ENCODE results near the gene SOX6. TPM values are rescaled to one million over a fixed set of nuclear protein-coding genes. Genes with fewer than 3 reads are reported as not detected.

SOX6 gene
- total RNA-seq, 6 experiments from 2014 or later = 3.3 to 16.1 (median 7.8) TPM

- H3K27ac ChIP-seq = no peak overlapping the region
- ATAC-seq = no peak
These were observed 411.9 kb downstream of the SOX6 start for GRCh38 chr11:15944460-15944859.

GRCh38 chr11:15943418-15944197, 412.7 kb downstream of the SOX6 start:
- no peaks in the 10 kb centered on the region for H3K36me3 ChIP-seq
- WGBS (ENCODE audit: insufficient coverage, low coverage, low lambda C conversion rate, missing lambda C conversion rate) = 90% methylated on average over 3 of the region's 7 CpGs
- H3K9me3 ChIP-seq = no peaks in the 10 kb centered on the region
- intact Hi-C loops (cut with DNase I) = no loop called here
- H3K27ac ChIP-seq = no peak overlapping the region
- TF ChIP-seq, protein P1, sequence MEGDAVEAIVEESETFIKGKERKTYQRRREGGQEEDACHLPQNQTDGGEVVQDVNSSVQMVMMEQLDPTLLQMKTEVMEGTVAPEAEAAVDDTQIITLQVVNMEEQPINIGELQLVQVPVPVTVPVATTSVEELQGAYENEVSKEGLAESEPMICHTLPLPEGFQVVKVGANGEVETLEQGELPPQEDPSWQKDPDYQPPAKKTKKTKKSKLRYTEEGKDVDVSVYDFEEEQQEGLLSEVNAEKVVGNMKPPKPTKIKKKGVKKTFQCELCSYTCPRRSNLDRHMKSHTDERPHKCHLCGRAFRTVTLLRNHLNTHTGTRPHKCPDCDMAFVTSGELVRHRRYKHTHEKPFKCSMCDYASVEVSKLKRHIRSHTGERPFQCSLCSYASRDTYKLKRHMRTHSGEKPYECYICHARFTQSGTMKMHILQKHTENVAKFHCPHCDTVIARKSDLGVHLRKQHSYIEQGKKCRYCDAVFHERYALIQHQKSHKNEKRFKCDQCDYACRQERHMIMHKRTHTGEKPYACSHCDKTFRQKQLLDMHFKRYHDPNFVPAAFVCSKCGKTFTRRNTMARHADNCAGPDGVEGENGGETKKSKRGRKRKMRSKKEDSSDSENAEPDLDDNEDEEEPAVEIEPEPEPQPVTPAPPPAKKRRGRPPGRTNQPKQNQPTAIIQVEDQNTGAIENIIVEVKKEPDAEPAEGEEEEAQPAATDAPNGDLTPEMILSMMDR (IDR thresholded peaks at IDR 0.05) = no peak
- TF ChIP-seq POLR2A (IDR thresholded peaks at IDR 0.05) = no peak
- no peaks in the 10 kb centered on the region for H3K27me3 ChIP-seq
- DNase-seq (no peak), ATAC-seq (no peak)
- H3K4me3 ChIP-seq = no peak overlapping the region
- H3K4me1 ChIP-seq = peaks cover 0 to 6% (median 0%) of the 10 kb centered on the region in 4 donors

More at GRCh38 chr11:15944460-15944859, 411.9 kb downstream of the SOX6 start:
- Histone ChIP-seq H3K9me3 (no peaks in the 10 kb centered on the region), H3K4me1 (no peaks in the 10 kb centered on the region), H3K4me3 (no peak overlapping the region), H3K27me3 (no peaks in the 10 kb centered on the region), H3K36me3 (no peaks in the 10 kb centered on the region)
- DNase-seq = no peak
- TF ChIP-seq, protein P1 (IDR thresholded peaks at IDR 0.05) = no peak
- no peak for TF ChIP-seq POLR2A (IDR thresholded peaks at IDR 0.05)
- intact Hi-C loops (cut with DNase I) = no loop called here

DNA sequence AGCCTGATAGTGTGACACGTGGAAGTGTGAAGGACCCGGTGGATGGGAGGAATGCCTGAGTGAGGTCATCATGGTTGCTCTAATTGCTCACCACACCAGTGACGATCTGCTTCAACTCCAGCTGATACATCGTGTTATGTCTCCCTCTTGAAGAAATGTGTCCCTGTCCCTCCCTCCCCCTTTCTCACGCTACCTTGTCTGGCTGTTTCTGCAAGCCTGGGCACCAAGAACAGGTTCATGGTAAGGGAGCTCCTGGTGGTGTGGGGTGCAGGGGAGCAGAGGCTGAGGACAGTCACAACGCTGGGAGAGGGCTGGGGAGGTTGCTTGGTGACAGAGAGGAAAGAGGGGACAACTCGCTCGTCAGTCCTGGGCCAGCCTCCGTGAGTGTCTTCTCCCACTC, 413.4 kb downstream of the SOX6 start:
- H3K9me3 ChIP-seq = no peaks in the 10 kb centered on the region
- 98% methylated on average over 8 of the region's 9 CpGs for WGBS (ENCODE audit: insufficient coverage, low coverage, low lambda C conversion rate, missing lambda C conversion rate)
- ATAC-seq = no peak
- H3K27ac ChIP-seq = no peak overlapping the region
- TF ChIP-seq POLR2A (IDR thresholded peaks at IDR 0.05) = no peak
- TF ChIP-seq, protein P1 (IDR thresholded peaks at IDR 0.05) = no peak
- intact Hi-C loops (cut with DNase I) = no loop called here
- H3K4me3 ChIP-seq = no peak overlapping the region
- H3K4me1 ChIP-seq = peaks cover 0 to 6% (median 0%) of the 10 kb centered on the region in 4 donors
- no peak for DNase-seq
- H3K36me3 ChIP-seq = no peaks in the 10 kb centered on the region
- no peaks in the 10 kb centered on the region for H3K27me3 ChIP-seq

DNA sequence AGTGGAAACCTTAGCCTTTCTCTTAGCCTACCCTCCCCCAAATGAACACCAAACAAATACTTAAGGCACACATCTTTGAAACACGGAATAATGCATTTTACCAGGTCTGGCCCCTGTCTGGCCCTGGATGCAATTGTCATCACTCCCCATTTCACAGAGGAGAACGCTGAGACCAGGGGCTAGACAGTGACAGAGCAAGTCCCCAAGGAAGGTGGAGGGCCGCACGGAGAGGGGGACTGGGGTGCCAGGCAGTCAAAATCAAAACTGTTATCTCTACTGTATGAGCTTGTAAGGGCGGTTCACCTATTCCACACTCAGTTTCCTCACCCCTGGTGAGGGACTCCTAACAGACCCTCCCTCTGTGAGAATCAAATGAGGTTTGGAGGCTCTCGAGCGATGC, 414.2 kb downstream of the SOX6 start:
- Histone ChIP-seq H3K9me3 (no peaks in the 10 kb centered on the region), H3K4me3 (no peak overlapping the region), H3K36me3 (no peaks in the 10 kb centered on the region), H3K27me3 (no peaks in the 10 kb centered on the region), H3K4me1 (peaks cover 0 to 6% (median 0%) of the 10 kb centered on the region in 4 donors), H3K27ac (no peak overlapping the region)
- WGBS (ENCODE audit: insufficient coverage, low coverage, low lambda C conversion rate, missing lambda C conversion rate) = 88% methylated on average over 3 of the region's 7 CpGs
- intact Hi-C loops (cut with DNase I) = no loop called here
- ATAC-seq (no peak), DNase-seq (no peak)
- TF ChIP-seq, protein P1 (IDR thresholded peaks at IDR 0.05) = no peak
- TF ChIP-seq POLR2A (IDR thresholded peaks at IDR 0.05) = no peak

Data from right lobe of liver (tissue), 6 donors.